GM12891 (cell line): ENCODE data around the gene KRTAP4-6.
"Not testable (repeated sequence)": the region's sequence is repeated elsewhere in the genome, so short reads cannot be mapped to it uniquely, and the experiment has no call there.

Source experiments
- DNase-seq: peaks from one replicate; pipeline ENCODE4 v3.0.0; 2011; ENCODE audit warnings: low spot score; ENCODE audit not compliant: insufficient read length
- FAIRE-seq: peaks from 2 replicates; lab custom pipeline; 2011; peaks lifted over from hg19 to GRCh38; lab: Jason Lieb, UNC
- PAX5 ChIP-seq: IDR thresholded peaks from 2 replicates; pipeline ENCODE4 v1.6.1; 2011; ENCODE audit warnings: low read length, moderate library complexity, mild to moderate bottlenecking; ENCODE audit not compliant: insufficient read depth, severe bottlenecking
- POLR2A ChIP-seq: IDR thresholded peaks from 2 replicates; pipeline ENCODE4 v1.6.1; 2011; ENCODE audit warnings: low read depth, low read length, control low read depth
- POLR2AphosphoS5 ChIP-seq: IDR thresholded peaks from 2 replicates; pipeline ENCODE4 v1.6.1; 2011; ENCODE audit warnings: low read depth, low read length, control low read depth
- POU2F2 ChIP-seq: IDR thresholded peaks from 2 replicates; pipeline ENCODE4 v1.6.1; 2011; ENCODE audit warnings: low read depth, mild to moderate bottlenecking, control low read depth, low read length, moderate library complexity
- SPI1 ChIP-seq: IDR thresholded peaks from 2 replicates; pipeline ENCODE4 v1.6.1; 2011; ENCODE audit warnings: low read depth, low read length, control low read depth
- TAF1 ChIP-seq: IDR thresholded peaks from 2 replicates; pipeline ENCODE4 v1.6.1; 2011; ENCODE audit warnings: low read depth, low read length, control low read depth

Gene KRTAP4-6

GRCh38 chr17:41121742-41122141 is 18.6 kb downstream of the KRTAP4-6 start:
- TF ChIP-seq SPI1 (no peak), TAF1 (no peak), PAX5 (no peak), POLR2AphosphoS5 (no peak), POU2F2 (no peak), POLR2A (no peak)
- no peak for FAIRE-seq
- no peak for DNase-seq

- not testable (repeated sequence) for FAIRE-seq, DNase-seq
Measured at GRCh38 chr17:41119696-41120690, 20.4 kb downstream of the KRTAP4-6 start.

DNA sequence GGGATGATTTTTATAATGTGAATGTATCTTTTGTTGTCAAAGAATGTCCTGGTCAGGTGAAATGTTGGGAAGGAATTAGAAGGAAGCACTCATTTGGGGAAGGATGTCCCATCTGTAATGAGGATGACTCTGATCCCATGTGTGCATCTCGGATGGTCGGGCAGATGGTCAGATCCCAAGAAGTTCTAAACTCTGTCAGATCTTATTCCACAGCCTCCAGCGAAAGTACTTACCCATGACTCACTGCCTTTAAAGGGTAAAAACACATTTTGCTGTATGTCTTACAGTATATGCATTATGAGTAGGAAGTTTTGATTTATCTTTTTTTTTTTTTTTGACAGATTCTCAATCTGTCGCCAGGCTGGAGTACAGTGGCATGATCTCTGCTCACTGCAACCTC is 21.6 kb downstream of the KRTAP4-6 start:
- DNase-seq, result no peak
- FAIRE-seq, result no peak
- TF ChIP-seq TAF1, result no peak
- TF ChIP-seq PAX5, result no peak
- no peak for TF ChIP-seq POLR2A
- no peak for TF ChIP-seq SPI1
- no peak for TF ChIP-seq POU2F2
- no peak for TF ChIP-seq POLR2AphosphoS5

DNA sequence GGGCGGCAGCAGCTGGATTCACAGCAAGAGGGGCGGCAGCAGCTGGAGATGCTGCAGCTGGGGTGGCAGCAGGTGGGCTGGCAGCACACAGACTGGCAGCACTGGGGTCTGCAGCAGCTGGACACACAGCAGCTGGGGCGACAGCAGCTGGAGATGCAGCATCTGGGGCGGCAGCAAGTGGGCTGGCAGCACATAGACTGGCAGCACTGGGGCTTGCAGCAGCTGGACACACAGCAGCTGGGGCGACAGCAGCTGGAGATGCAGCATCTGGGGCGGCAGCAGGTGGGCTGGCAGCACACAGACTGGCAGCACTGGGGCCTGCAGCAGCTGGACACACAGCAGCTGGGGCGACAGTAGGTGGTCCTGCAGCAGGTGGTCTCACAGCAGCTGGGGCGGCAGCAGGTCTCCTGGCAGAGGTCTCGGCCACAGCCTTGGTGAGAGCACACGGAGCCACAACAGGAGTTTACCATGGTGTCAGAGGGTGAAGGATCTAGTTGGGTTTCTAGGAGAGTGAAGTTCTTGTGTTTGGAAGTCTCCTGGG is 22.4 kb downstream of the KRTAP4-6 start, which contains the start of gene KRTAP4-11:
KRTAP4-11 (minus strand) TSS at position 528 of the 541 bp plus-strand sequence; CDS start at position 470, 58 bp downstream.
- not testable (repeated sequence) for DNase-seq, FAIRE-seq

- no peak for TF ChIP-seq POU2F2
- 0 out of 2 replicates have a peak, but pooled peaks have one; percentile 7 for TF ChIP-seq SPI1
- FAIRE-seq, result no peak
- DNase-seq, result no peak
Measured at GRCh38 chr17:41116297-41116696, 24.0 kb downstream of the KRTAP4-6 start.

DNA sequence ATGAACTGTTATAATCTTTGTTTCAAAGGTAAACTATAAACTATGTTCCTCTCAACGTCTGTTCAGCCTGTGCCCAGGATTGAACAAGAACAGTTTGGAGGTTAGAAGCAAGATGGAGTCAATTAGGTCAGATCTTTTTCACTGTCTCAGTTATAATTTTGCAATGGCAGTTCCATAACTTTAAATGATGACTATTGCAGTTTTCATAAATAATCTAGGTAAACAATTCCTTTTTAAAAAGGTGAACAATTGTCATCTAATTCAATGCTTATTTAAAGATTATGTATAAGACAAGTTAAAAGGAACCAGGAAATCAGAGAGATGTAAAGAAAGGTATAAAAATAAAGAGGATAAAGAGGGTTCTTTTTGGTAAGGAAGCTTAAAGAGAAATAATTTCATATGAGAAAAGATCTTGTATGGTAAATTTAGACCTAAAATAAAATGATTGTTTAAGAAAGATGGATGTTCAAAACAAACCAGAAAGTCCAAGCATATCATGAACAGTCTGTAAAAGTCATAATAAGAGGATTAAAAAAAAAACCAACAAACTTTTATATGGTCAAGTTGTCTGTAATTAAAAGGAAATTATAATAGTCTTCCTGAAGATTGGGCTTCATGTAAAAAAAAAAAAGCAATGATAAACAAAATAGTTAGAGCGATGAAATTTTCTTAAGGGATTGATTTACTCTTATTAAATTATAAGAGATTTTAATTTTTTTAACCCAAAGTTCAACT is 29.0 kb downstream of the KRTAP4-6 start:
- FAIRE-seq (no peak), DNase-seq (no peak)
- TF ChIP-seq PAX5 (no peak), SPI1 (no peak), POU2F2 (no peak), TAF1 (no peak), POLR2AphosphoS5 (no peak), POLR2A (no peak)

DNA sequence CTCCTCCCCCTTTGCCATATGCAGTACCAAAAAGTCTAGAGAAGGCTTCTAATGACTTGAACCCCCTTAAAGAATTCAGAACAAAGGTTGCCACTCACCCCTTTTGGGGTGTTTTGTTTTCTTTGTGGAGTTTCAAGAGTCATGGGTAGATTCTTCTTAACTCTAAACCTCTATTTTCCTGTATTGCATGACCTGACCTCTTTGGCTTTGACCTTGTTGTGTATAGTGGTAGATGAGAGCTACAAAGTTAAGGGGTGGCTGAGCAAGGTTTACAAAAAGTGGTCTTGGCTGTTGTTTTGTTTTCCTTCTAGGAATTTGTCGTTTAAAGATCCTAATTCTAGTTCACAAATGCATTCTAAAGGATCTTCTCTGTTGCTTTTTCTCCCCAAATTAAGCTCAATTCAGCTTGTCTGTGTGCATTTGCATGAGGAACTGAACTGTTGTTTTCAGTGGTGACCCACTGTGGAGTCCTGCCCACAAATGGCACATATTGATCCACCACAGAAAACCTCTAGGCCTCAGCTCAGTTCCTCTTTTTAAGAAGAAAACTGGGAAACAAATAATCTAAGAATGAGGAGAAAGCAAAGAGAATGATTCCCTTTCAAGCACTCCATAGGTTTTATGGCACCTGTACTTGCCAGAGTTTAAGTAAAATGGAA is 31.5 kb downstream of the KRTAP4-6 start:
- DNase-seq, FAIRE-seq: not testable (repeated sequence)

- FAIRE-seq (no peak), DNase-seq (no peak)
- TF ChIP-seq POLR2A (no peak), POLR2AphosphoS5 (no peak), SPI1 (no peak), POU2F2 (no peak), PAX5 (no peak), TAF1 (no peak)
Measured at GRCh38 chr17:41107941-41108450, 32.3 kb downstream of the KRTAP4-6 start.

GRCh38 chr17:41105347-41105746 is 35.0 kb downstream of the KRTAP4-6 start, which contains the start of gene KRTAP4-9:
TSS of gene KRTAP4-9 (plus strand) at chr17:41105389. CDS start at chr17:41105389, 0 bp downstream.
- DNase-seq, FAIRE-seq: not testable (repeated sequence)

- not testable (repeated sequence) for FAIRE-seq, DNase-seq
Measured at GRCh38 chr17:41104386-41105038, 35.8 kb downstream of the KRTAP4-6 start.
